HEK293T (cell line): ENCODE data around the gene PDXDC1.
"Not testable (repeated sequence)": the region's sequence is repeated elsewhere in the genome, so short reads cannot be mapped to it uniquely, and the experiment has no call there.

Source experiments
- FOXA1 ChIP-seq: fragments of 450-650 bp; IDR thresholded peaks from 2 replicates; pipeline ENCODE4 v1.6.1; 2016; ENCODE audit warnings: mild to moderate bottlenecking
- NFRKB ChIP-seq: fragments of 450-650 bp; IDR thresholded peaks from 2 replicates; pipeline ENCODE4 v1.6.1; 2016; ENCODE audit warnings: mild to moderate bottlenecking, moderate library complexity
- SP1 ChIP-seq: fragments of 450-650 bp; IDR thresholded peaks from 2 replicates; pipeline ENCODE4 v1.6.1; 2017
- ZNF384 ChIP-seq: fragments of 450-650 bp; IDR thresholded peaks from 2 replicates; pipeline ENCODE4 v1.6.1; 2016

DNA sequence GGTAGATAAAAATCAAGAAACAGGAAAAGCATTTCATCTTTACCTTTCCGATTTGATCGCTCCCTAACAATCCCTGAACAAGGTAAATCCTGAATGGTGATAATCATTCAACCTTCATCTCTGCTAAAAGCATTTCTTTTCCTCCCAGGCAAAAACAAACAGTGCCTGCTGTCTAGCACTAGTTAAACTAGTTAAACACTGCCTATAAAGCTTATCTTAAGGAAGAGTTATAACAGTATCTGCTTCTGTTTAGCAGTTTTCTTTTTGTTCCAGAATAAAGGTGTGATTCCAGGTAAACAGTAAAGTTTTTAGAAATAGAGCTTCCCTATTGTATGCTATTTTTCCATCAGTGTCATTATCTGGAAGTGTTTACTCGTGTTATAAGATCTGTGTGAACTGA is 6.4 kb downstream of the PDXDC1 start:
- not testable (repeated sequence) for TF ChIP-seq FOXA1, ZNF384, NFRKB, SP1
